Vagina (tissue), 2 donors: ENCODE measurements around the gene THRAP3.

ENCODE experiments used
- POLR2AphosphoS5 ChIP-seq, 2 donors: sonication (generic); formaldehyde crosslinking; IDR thresholded peaks; one replicate each; pipeline ENCODE4 v1.9.0; 2017; ENCODE audit warnings: antibody characterized with exemption in 2 of 2, mild to moderate bottlenecking in 2 of 2, low read depth in 1 of 2; ENCODE audit not compliant: insufficient read depth in 1 of 2
- TF ChIP-seq, protein P1 (sequence below), 3 experiments: fragments of 450-650 bp in 2 of 3; fragments of 200-600 bp in 1 of 3; sonication (generic) in 1 of 3; IDR thresholded peaks; one replicate each; pipeline ENCODE4 v1.5.1; 2017 to 2019; ENCODE audit warnings: antibody characterized with exemption in 3 of 3, mild to moderate bottlenecking in 2 of 3, moderate library complexity in 2 of 3

- TF ChIP-seq, protein P1, sequence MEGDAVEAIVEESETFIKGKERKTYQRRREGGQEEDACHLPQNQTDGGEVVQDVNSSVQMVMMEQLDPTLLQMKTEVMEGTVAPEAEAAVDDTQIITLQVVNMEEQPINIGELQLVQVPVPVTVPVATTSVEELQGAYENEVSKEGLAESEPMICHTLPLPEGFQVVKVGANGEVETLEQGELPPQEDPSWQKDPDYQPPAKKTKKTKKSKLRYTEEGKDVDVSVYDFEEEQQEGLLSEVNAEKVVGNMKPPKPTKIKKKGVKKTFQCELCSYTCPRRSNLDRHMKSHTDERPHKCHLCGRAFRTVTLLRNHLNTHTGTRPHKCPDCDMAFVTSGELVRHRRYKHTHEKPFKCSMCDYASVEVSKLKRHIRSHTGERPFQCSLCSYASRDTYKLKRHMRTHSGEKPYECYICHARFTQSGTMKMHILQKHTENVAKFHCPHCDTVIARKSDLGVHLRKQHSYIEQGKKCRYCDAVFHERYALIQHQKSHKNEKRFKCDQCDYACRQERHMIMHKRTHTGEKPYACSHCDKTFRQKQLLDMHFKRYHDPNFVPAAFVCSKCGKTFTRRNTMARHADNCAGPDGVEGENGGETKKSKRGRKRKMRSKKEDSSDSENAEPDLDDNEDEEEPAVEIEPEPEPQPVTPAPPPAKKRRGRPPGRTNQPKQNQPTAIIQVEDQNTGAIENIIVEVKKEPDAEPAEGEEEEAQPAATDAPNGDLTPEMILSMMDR (IDR thresholded peaks at IDR 0.05) = no peak
- no peak for TF ChIP-seq POLR2AphosphoS5 (IDR thresholded peaks at IDR 0.05; ENCODE audit: insufficient read depth in 1 of 2, low read depth in 1 of 2)
Measured at GRCh38 chr1:36298640-36299039, 74.4 kb downstream of the THRAP3 start.
